ENCODE measurements around the gene IL17F. TPM values are rescaled to one million over a fixed set of nuclear protein-coding genes. Genes with fewer than 3 reads are reported as not detected.

IL17F gene
- total and polyA plus RNA-seq, 2 of the 8 experiments (the other 6 are each of a cell fraction or from before 2014, with no cell fraction given) = 0.08 TPM; not detected in 1

- H3K36me3 ChIP-seq (ENCODE audit: control insufficient read depth in 2 of 4, insufficient read depth in 4 of 4, low read length in 3 of 4) = no peaks in the 10 kb centered on the region
- H4K91ac ChIP-seq (replicated peaks; ENCODE audit: insufficient read length, low read length) = no peak overlapping the region
- H2BK120ac ChIP-seq (replicated peaks; ENCODE audit: low read depth, low read length) = no peak overlapping the region
- no peak overlapping the region for H3K56ac ChIP-seq (replicated peaks; ENCODE audit: insufficient read length, low read depth, low read length)
- no peak for TF ChIP-seq SUZ12 (IDR thresholded peaks at IDR 0.05; ENCODE audit: low read length)
- TF ChIP-seq E2F6 (IDR thresholded peaks at IDR 0.05) = no peak
- no peak for TF ChIP-seq BACH1 (IDR thresholded peaks at IDR 0.05; ENCODE audit: low read length)
- no peak for TF ChIP-seq SP1 (IDR thresholded peaks at IDR 0.05; ENCODE audit: low read depth, low read length)
- TF ChIP-seq NRF1 (IDR thresholded peaks at IDR 0.05; ENCODE audit: low read depth, low read length) = no peak
- TF ChIP-seq CBX8 (IDR thresholded peaks at IDR 0.05; ENCODE audit: borderline replicate concordance, low read depth, low read length) = no peak
- no peak for TF ChIP-seq SAP30 (IDR thresholded peaks at IDR 0.05; ENCODE audit: insufficient read depth, insufficient replicate concordance, low read length)
- no peak for TF ChIP-seq CTCF (IDR thresholded peaks at IDR 0.05; ENCODE audit: control extremely low read depth in 1 of 3, insufficient read depth in 1 of 3, low read depth in 1 of 3, low read length in 3 of 3)
- no peak for TF ChIP-seq POLR2A (IDR thresholded peaks at IDR 0.05; ENCODE audit: control extremely low read depth in 1 of 2, low read depth in 2 of 2, low read length in 2 of 2)
- TF ChIP-seq RFX5 (IDR thresholded peaks at IDR 0.05; ENCODE audit: borderline replicate concordance, low read depth, low read length) = no peak
- TF ChIP-seq SIRT6 (IDR thresholded peaks at IDR 0.05; ENCODE audit: low read length) = no peak
- H3K79me1 ChIP-seq (ENCODE audit: low read depth, low read length) = no peaks in the 10 kb centered on the region
- no peak overlapping the region for H2BK12ac ChIP-seq (ENCODE audit: low read depth, low read length)
- H3K9me3 ChIP-seq (ENCODE audit: insufficient read depth in 2 of 2, low read depth in 1 of 2, low read length in 1 of 2) = peaks cover 6 to 14% of the 10 kb centered on the region in 2 experiments; a peak in 2 of 4 replicates
- no peak overlapping the region for H4K8ac ChIP-seq (ENCODE audit: extremely low read depth, insufficient read depth, low read length)
- H3K9ac ChIP-seq (replicated peaks in 1 of 4; ENCODE audit: extremely low read depth in 1 of 4, low read depth in 3 of 4, low read length in 3 of 4) = no peak overlapping the region
- no peak overlapping the region for H3K14ac ChIP-seq (ENCODE audit: insufficient read length)
- no peaks in the 10 kb centered on the region for H3K23me2 ChIP-seq (ENCODE audit: low read depth, low read length)
- H3K4ac ChIP-seq (replicated peaks; ENCODE audit: insufficient read length, low read depth, low read length) = no peak overlapping the region
- no peak for FAIRE-seq
- CTCF ChIA-PET (ENCODE audit: partially characterized antibody) = interaction anchor here (1.5 kb wide), 1 partner anchor 11 kb away, joined by 10 read pairs; no protein-coding TSS in a partner anchor
- no peaks in the 10 kb centered on the region for H3K4me1 ChIP-seq (replicated peaks in 1 of 4; ENCODE audit: control insufficient read depth in 3 of 4, insufficient read depth in 4 of 4, low read length in 3 of 4)
- no peak overlapping the region for H2AFZ ChIP-seq (ENCODE audit: low read length)
- DNase-seq (ENCODE audit: low read depth in 1 of 2, low spot score in 2 of 2) = no peak
- H3K27ac ChIP-seq (ENCODE audit: low read depth, low read length) = no peak overlapping the region
- H3K18ac ChIP-seq (ENCODE audit: extremely low read depth, low read length) = no peak overlapping the region
- no peaks in the 10 kb centered on the region for H3K27me3 ChIP-seq (replicated peaks in 1 of 4; ENCODE audit: control insufficient read depth in 3 of 4, extremely low read depth in 1 of 4, insufficient read depth in 3 of 4, low read length in 3 of 4)
- H3K4me3 ChIP-seq (ENCODE audit: extremely low read depth in 1 of 4, insufficient read depth in 2 of 4, low read depth in 3 of 4, low read length in 4 of 4) = no peak overlapping the region
- no peak overlapping the region for H2AK5ac ChIP-seq (ENCODE audit: low read depth, low read length)
- H3K23ac ChIP-seq (ENCODE audit: insufficient read length) = no peak overlapping the region
- WGBS, 2 experiments (ENCODE audit: extremely low coverage in 1 of 2, insufficient coverage in 1 of 2, insufficient read length in 1 of 2, insufficient replicate concordance in 2 of 2, low coverage in 1 of 2, low lambda C conversion rate in 2 of 2, missing lambda C conversion rate in 1 of 2) = 0% methylated on average over 1 of the region's 1 CpG; no CpG with 5 or more reads in 1 of the 2 experiments
- H2BK15ac ChIP-seq (ENCODE audit: low read length) = no peak overlapping the region
- no peak overlapping the region for H3K4me2 ChIP-seq (ENCODE audit: insufficient read depth in 1 of 2, low read depth in 2 of 2, low read length in 2 of 2)
- no peak overlapping the region for H2BK5ac ChIP-seq (ENCODE audit: low read depth, low read length)
- POLR2A ChIA-PET (ENCODE audit: partially characterized antibody) = no interaction called here
- no peaks in the 10 kb centered on the region for H4K20me1 ChIP-seq (replicated peaks in 1 of 2; ENCODE audit: control insufficient read depth in 1 of 2, insufficient read depth in 2 of 2, low read length in 2 of 2)
- no peaks in the 10 kb centered on the region for H3K79me2 ChIP-seq (ENCODE audit: control insufficient read depth in 1 of 2, insufficient read depth in 2 of 2, low read length in 2 of 2)
- H4K5ac ChIP-seq (ENCODE audit: insufficient read length, low read depth, low read length) = no peak overlapping the region
- no peak overlapping the region for H2BK20ac ChIP-seq (ENCODE audit: low read length)
Observed at GRCh38 chr6:52201046-52201445, 43.3 kb downstream of the IL17F start.
